ENCODE results near the gene PCBP3. TPM values are rescaled to one million over a fixed set of nuclear protein-coding genes. Genes with fewer than 3 reads are reported as not detected.

Gene PCBP3
- total RNA-seq, 1 donor from 2014 or later: 72.7 TPM

DNA sequence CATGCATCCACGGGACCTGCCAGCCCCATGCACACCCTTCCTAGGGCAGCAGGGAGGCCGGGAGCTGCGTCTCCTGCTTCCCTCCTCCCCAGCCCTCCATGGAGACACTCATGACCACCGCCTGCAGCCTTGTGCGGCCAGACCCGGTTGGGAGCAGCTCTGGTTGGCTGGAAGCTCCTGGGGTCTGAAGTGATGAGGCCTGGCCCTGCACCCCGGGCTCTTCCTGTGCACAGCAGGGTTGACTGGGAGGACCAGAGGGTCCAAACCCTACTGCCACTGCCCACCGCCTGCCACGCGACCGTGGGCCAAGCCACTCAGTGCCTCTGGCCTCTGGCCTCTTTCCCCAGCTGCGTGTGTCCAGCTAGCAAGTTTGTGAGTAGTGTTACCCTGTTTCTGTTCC lies 226.9 kb downstream of the PCBP3 start:
- Mint-ChIP-seq H3K27me3 (ENCODE audit: unreplicated experiment) (peaks cover 10% of the 10 kb centered on the region), H3K27ac (ENCODE audit: unreplicated experiment) (no peak overlapping the region), H3K4me3 (ENCODE audit: unreplicated experiment) (no peak overlapping the region), H3K36me3 (ENCODE audit: unreplicated experiment) (peaks cover 5% of the 10 kb centered on the region), H3K4me1 (ENCODE audit: low read depth, unreplicated experiment) (peaks cover 27% of the 10 kb centered on the region), H3K9me3 (ENCODE audit: unreplicated experiment) (peaks cover 7% of the 10 kb centered on the region)
- no peak for DNase-seq
- no peak for TF ChIP-seq CTCF (IDR thresholded peaks at IDR 0.05; ENCODE audit: partially characterized antibody, unreplicated experiment)

- DNase-seq: no peak
- Mint-ChIP-seq H3K27me3 (ENCODE audit: unreplicated experiment) (peaks cover 10% of the 10 kb centered on the region), H3K36me3 (ENCODE audit: unreplicated experiment) (peaks cover 5% of the 10 kb centered on the region), H3K4me1 (ENCODE audit: low read depth, unreplicated experiment) (peaks cover 28% of the 10 kb centered on the region), H3K4me3 (ENCODE audit: unreplicated experiment) (no peak overlapping the region), H3K9me3 (ENCODE audit: unreplicated experiment) (peaks cover 7% of the 10 kb centered on the region), H3K27ac (ENCODE audit: unreplicated experiment) (no peak overlapping the region)
- TF ChIP-seq CTCF (IDR thresholded peaks at IDR 0.05; ENCODE audit: partially characterized antibody, unreplicated experiment): no peak
These were observed 227.5 kb downstream of the PCBP3 start for GRCh38 chr21:45870851-45871615.

- no peak for TF ChIP-seq CTCF (IDR thresholded peaks at IDR 0.05; ENCODE audit: partially characterized antibody, unreplicated experiment)
- Mint-ChIP-seq H3K27me3 (ENCODE audit: unreplicated experiment) (peaks cover 9% of the 10 kb centered on the region), H3K4me3 (ENCODE audit: unreplicated experiment) (no peak overlapping the region), H3K4me1 (ENCODE audit: low read depth, unreplicated experiment) (peaks cover 30% of the 10 kb centered on the region), H3K27ac (ENCODE audit: unreplicated experiment) (no peak overlapping the region), H3K36me3 (ENCODE audit: unreplicated experiment) (peaks cover 3% of the 10 kb centered on the region), H3K9me3 (ENCODE audit: unreplicated experiment) (peaks cover 7% of the 10 kb centered on the region)
- no peak for DNase-seq
These were observed 228.2 kb downstream of the PCBP3 start for GRCh38 chr21:45871616-45872236.

DNA sequence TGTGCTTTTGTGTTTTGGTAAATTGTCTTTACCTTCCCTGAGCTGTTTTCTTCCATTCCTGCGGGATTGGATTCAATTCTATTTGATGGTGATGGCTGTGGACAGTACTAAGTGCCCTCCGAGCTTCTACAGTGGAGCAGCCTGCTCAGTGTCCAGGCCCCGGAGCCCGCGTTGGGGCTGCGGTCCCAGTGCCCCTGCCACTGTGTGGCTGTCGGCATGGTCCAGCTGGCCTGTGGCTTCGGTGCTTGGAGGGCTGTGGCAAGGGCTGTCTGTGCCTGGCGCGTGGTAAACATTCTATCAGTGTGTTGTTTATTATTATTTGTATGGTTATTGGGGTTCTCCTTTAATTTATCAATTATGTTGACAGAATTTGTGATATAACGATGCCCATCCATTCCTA lies 228.9 kb downstream of the PCBP3 start:
- peaks cover 5% of the 10 kb centered on the region for H3K9me3 Mint-ChIP-seq (ENCODE audit: unreplicated experiment)
- no peak for DNase-seq
- peaks cover 32% of the 10 kb centered on the region for H3K4me1 Mint-ChIP-seq (ENCODE audit: low read depth, unreplicated experiment)

More for the DNA sequence above, 228.9 kb downstream of the PCBP3 start:
- Mint-ChIP-seq H3K27ac (ENCODE audit: unreplicated experiment) (no peak overlapping the region), H3K27me3 (ENCODE audit: unreplicated experiment) (peaks cover 10% of the 10 kb centered on the region), H3K36me3 (ENCODE audit: unreplicated experiment) (no peaks in the 10 kb centered on the region), H3K4me3 (ENCODE audit: unreplicated experiment) (no peak overlapping the region)
- TF ChIP-seq CTCF (IDR thresholded peaks at IDR 0.05; ENCODE audit: partially characterized antibody, unreplicated experiment): no peak
